ENCODE results near the gene PDIK1L.

- no peak for TF ChIP-seq GATA2 (IDR thresholded peaks at IDR 0.05; ENCODE audit: low read depth, low read length)
- TF ChIP-seq GATA3 (IDR thresholded peaks at IDR 0.05; ENCODE audit: low read depth, low read length): no peak
Measured at GRCh38 chr1:26170472-26170821, 58.8 kb downstream of the PDIK1L start.
